HG02970 (cell line): ENCODE measurements around the gene THRB.

Experiments used
- ATAC-seq: cut with Tn5 transposase; IDR thresholded peaks from one replicate; pipeline ENCODE4 v1.9.1; 2021; ENCODE audit warnings: mild to moderate bottlenecking, moderate library complexity, moderate number of reproducible peaks; ENCODE audit not compliant: unreplicated experiment, low FRiP score

Gene THRB

DNA sequence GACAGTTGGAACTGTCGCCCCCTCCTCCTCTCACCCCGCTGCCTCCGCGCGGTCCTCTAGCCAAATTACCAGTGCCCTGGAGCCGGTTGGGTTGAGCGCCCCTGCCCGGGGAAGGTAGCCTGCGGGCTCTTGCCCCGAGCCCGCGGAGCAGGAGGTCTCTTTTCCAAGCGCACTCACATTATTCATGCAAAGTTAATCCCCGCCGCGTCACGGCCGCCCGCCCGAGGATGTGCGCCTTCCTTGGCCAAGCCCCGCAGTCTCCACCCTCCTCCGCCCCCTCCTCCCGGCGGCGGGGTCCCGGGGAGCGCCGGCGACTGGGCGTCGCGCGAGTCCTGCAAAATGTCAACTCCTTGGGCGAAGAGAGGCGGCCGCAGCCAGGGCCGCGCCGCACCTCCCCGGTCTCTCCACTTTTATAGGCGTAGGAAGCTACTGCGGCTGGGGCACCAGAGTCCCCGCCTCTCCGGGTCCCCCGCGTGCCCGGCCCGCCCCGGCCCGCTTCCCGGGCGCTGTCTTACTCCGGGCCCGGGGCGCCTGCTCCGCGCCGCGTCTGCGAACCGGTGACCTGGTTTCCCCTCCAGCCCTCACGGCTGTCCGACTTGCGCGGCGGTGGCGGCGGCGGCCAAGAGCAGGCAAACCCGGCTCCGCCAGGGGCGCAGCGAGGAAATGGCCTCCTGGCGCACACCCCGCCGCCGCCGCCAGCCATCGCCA is at the start of gene THRB:
THRB (minus strand) TSS at position 233 of the 708 bp plus-strand sequence.
- no peak for ATAC-seq

DNA sequence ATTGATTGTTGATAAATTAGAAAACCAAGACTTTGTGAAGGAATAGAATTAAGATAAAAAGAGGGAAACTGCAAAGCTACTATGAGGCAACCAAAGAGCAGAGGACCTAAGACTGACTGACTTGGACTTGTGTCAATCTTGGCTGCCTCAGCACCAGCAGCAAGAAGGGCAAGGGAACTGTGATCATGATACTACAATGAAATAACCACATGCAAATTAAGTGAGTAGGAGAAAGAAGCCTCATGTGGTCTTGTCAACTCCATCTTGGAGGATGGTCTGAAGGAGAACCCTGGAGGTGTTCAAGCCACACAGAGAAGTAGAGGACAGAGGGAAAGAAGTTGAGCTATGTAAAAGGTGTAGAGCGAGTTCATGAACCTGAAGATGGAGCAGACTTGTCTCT is 47.3 kb upstream of the THRB start:
- ATAC-seq = no peak

DNA sequence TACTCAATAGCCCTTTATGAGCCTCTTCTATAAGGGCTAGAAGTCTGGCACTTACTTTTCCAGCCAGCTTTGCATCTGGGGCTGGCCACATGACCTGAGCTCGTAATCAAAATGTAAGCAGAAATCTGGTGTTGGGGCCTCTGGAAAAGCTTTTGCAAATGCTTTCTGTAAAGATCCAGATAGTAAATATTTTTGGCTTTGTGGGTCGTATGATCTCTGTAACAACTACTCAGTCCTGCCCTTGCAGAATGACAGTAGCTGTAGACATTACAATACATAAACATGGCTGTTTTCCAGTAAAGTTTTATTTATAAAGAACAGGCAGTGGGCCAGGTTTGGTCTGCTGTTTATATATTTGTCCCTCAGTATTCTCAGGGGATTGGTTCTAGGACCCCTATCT is 46.2 kb upstream of the THRB start:
- no peak for ATAC-seq

DNA sequence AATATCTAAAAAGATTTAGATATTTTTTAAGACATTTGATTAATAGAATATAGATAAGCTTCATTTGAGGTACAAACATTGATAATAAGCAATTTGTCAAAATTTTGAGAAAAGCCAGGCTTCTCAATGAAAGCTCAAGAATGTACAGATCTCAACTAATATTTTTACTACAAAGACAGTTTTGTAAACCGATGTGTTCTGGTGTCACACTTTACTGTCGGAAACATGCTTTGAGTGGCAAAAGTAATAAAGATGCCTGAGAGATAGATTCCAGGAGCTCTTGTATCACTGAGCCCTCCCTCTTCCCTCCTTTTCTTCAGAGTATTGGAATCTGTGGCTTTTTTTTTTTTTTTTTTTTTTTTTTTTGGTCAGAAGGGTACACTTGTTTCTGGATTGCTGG is 45.0 kb upstream of the THRB start:
- no peak for ATAC-seq

DNA sequence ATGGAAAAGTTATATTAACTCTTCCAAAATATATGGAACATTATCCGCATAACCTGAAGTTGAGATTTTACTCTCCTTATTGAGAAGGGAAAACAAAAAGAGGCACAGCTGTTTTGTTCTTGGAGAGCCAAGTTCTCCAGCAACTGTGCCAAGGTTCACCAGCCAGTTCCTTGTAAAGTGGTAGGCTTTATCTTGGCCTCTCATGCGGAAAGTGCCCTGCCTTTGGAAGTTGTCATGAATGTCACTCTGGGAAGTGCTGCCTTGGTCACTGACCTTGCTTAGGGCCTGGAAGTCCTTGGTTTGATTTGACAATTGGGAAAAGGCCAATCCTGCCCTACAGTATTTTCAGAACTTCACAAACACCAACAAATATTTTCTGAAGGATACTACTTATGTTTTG is 44.2 kb upstream of the THRB start:
- ATAC-seq = no peak

DNA sequence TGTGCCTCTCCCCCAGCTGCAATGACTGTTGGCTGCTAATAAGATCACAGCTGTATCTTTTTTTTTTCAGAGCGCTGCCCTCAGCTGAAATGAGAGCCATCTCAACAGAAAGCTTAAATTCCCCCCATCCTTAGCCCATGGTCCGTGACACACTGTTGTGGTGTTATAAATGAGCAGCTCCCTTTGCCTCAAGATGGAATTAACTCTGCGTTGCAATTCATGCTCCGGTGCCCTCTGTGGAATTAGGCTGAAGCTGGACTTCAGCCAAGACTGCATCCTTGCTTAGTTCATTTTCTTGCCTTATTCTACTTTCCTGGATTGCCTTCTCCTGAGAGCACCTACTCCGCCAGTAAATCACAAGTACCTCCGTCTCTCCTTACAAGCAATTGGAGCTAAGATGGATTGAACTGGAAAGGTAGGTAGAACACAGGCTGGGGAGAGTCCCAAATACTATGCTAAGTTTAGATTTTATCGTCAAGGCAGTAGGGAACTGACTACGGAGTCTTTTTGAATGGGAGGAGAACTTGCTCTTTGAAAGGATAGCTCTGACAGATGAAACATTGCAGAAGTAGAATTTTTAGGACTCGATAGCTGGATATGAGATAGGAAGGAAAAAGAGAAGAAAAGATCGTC is 39.0 kb upstream of the THRB start:
- ATAC-seq = no peak

DNA sequence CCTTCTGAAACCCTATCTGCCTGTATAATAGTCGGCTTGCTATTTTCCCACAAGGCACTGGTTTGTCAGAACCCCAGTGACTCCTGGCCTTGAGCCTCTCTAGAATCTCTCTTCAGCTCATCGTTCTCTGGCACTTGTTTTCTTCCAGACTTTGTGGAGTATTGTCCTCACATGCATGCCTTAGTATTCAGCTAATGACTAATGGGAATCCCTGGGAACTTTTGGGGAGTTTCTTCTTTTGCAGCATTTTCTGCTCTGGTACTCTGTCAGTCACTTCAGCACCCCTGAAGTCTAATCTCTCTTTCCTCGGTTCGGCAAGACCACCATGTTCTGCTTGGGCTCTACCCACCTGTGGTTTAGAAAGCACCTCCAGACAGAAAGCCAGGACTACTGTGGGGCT is 35.8 kb upstream of the THRB start:
- no peak for ATAC-seq

DNA sequence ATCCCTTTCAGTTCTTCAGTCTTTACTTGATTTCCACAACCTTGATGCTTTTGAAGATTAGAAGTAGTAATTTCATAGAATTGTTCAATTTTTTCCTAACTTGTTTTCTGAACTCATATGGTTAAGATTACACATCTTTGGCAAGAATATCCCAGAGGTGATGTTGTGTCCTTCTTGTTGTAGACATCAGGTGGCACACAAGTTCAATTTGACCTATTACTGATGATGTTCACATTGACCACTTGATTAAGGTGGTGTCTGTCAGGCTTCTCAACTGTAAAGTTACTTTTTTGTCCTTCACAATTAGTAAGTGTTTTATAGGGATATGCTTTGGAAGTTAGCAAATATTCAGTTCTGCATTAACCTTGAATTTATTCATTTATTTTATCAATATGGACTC is 34.6 kb upstream of the THRB start:
- no peak for ATAC-seq

DNA sequence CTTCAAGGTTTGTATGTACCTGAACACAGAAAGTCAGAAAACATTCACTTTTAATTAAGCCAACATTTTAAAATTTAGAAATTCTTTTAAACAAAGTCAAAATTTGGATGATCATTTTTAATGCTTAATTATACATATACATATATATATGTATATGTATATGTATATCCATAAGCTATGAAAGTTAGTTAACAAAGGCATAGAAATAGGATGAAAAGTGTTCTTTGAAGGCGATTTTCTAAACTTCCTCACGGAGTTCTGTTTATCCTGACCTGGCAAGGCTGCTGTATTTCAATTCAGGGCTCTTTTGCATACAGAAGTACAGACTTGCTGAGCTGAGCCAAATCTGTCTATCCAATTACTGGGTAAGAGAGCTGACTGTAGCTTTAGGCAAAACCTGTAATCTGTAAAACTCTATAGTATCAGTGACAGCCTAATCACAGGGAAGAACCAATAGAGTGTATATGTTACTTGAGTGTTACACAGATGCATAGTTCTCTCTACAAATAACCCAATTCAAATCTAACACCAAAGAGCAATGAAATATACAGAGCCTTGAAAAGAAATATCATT is 32.1 kb upstream of the THRB start:
- no peak for ATAC-seq

DNA sequence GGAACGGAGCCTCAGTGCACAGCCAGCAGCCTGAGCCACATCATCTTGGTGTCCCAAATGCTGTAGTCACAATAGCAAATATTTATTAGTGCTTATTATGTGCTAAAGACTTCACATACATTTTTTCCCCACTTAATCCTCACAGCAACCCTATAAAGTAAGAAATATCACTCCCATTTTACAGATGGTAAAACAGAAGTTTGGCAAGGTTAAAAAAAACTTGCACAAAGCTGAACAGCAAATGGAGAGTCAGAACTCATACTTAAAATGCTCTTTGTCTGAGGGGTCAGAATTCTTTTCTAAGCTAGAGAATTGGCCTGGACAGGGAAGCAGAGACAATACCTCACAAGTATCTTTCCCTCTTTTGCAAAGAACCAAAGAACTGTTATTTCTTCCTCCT is 30.9 kb upstream of the THRB start:
- no peak for ATAC-seq

DNA sequence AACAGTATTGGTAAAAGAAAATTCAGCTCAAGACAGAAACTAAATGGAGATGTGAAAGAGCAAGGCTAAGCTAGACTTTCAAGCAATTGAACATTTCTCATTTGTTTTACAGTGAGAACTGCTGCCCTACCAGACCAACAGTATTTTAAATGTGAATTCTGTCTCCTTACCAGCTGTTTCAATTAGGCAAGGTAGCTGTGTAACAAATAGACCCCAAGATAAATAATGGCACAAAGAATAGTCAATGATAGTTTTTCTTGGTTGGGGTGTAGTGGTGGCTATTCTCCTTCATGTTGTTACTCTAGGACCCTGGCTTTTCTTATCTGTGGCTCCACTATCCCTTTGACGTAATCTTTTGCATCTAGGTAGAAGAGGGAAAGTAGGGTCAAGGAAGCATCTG is 30.4 kb upstream of the THRB start:
- ATAC-seq = no peak

DNA sequence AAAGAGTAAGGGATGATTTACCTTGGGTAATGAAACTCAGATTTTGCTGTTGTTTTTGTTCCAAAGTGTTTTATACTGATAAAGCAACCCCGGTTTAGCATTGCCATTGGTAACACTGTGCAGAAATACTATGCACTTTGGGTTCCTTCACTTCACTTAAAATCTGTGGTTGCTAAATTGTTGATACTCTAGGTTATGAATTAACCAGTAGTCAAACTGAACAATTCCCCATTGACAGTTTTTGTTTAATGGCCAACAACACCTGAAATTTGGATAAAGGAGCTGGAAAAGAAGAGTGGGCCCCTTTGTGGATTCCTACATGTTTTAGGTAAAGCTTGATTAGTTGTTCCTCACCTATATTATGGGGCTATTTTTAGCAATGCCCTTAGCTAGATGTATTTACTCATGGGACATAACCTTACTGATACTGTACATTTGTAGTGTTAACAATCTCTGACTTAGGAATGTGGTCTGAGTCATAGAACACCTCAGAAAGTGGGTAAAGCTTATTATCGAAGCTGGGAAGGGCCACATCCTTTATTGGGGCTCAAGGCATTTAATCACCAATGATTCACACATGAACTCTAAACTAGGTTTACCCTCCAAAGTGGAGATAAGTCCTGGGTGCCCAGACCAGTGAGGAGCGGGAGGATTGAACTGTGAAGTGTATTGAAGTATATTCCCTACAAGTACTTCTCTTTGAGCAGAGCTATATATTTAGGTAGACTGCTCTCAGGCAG is 29.5 kb upstream of the THRB start:
- no peak for ATAC-seq

DNA sequence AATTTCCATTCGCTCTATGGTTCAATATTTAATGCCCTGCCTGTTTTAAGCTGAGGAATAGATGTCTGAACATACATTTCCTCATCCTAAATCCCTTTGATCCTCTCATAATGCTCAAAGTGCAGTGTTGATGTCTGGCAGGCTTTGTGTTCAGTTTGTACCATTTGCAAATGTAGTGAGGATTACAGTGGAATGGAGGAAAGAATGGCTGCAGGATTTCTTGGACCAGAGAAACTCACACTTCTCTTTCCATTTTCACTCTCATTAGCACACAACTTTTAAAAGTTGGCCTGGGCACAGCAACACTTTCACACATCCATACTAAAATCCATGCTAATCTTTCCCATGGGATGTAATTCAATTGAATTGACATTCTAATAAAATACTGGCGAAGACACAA is 28.6 kb upstream of the THRB start:
- ATAC-seq = no peak

DNA sequence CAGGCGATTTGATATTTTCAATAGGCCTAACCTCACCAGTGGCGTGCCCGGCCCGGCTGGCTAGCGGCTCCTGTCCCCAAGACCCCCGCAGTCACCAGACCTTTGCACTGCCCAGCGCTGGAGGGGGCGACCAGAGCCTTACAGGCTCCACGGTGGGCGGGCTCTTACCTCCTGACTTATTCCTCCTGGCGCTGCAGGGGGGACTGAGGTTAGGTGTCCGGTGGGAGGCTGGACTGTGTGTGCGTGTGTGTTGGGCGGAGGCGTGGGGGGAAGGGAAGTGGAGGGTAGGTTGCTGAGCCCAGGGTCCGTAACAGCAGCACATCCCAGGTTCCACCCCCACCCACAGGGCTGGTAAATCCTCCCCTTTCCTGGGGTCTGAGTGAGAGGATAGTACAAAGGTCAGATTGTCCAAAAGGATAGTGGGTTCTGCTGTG is 27.5 kb upstream of the THRB start:
- ATAC-seq = no peak

DNA sequence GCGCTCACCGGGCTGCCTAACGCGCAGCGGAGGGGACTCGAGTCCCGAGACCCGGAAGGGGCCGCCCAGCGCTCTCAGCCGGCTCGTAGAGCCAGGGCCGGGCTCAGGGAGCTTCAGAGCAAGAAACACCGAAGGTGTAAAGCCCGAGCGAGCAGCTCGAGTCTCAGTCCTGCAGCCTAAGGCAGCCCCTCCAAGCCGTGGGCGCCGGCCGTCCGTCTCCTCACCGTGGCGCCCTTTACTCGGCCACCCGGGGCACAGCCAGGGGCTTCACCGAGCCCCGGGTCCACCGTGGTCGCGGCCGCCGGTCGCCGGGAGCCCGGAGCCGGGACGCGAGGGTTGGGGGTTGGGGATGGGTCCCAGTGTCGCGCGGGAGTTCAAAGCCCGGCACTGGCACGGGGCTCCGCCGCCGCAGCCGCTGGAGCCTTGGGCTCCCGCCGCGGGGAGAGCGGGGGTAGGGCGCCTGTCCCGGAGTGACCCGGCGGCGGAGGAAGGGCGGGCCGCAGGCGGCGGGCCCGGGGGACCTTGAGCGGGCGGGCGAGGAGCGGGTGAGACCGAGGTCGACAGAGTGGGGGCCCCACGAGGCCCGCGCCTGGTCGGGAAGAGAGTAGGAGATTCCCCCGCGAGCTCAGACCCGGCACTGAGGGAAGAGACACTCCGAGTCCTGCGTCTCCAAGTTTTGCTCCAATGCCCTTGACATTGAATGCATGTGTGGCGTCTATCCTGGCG is 26.9 kb upstream of the THRB start:
- ATAC-seq = no peak

DNA sequence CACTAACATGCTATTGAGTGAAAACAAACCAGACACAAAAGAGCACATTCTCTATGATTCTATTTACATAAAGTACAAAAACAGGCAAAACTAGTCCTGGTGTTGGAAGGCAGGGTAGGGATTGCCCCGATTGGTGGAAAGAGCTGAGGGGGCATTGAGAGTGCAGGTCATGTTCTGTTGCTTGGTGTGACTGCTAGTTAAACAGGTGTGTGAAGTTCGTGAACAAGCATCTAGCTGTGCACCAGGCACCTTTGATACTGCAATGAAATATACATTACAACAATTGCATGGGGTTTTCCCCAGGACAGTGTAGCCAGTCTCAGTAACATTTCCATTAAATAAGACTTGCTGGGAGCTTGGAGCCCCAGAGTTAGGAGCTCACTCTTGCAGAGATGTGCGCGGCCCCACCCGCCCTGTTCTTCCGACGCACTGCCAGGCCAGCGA is 26.3 kb upstream of the THRB start:
- ATAC-seq = no peak

DNA sequence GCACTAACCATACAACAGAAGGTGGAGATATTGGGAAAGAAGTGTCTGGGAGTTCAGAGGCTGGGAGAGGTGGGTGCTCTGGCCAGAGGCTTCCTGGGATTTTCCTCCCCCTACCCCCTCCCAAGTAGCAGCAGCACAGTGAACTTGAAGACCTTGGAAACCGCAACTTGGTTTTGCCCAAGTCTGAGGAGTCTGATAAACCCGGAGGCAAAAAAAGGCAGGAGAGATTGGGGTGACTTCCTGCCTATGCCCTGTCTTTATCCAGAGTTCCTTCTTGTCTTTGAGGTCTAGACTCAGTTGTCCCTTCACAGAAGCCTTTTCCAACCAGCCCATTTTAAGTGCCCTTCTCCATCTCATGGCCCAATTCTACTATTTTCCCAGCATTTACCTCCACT is 25.4 kb upstream of the THRB start:
- ATAC-seq = no peak

DNA sequence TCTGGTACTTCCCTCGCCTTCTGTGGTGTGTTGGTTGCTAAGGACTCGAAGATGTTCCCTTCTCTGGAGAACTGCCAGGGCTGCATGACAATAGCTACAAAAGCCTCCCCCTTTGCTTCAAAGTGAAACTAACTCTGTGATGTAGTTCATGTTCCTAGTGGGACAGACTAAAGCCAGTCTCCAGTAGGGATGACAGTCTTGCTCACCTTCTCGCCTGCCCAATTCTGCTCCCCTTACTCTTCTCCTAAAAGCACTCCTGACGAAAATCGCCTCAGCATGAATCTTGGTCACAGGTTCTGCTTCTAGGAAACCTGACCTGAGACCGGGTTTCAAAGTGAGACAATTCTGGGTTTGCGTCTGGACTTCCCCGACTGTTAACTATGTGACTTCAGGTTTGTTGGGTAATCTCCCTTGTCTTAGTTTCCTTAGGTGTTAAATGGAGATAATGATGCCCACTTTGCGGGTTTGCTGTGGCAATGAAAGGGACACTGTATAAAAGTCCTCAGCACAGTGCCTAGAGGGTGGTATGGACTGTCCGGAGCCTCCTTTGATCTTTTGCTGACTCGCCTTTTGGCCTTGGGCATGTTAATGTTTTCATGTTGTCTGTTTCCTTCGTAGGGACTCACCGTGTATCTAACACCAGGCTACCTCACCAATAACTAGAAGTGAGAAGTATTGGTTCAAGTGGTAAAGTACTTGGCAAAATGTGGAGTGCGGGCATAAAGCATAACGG is 24.9 kb upstream of the THRB start:
- no peak for ATAC-seq

DNA sequence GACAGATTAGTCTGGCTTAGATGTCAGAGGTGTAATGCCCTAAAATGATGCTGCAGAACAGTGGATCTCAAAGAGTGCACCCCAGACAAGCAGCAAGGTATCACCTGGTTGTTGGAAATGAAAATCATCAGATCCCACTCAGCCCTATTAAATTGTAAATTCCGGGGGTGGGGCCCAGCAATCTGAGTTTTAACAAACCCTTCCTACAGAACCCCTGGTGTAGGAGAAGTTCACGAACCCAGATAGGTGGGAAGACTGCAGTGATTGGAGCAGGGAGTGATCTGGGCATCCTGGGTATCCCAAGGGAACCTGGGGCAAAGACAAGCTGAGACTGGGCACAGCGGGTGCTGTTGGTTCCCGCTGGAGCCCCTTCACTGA is 24.3 kb upstream of the THRB start:
- no peak for ATAC-seq

DNA sequence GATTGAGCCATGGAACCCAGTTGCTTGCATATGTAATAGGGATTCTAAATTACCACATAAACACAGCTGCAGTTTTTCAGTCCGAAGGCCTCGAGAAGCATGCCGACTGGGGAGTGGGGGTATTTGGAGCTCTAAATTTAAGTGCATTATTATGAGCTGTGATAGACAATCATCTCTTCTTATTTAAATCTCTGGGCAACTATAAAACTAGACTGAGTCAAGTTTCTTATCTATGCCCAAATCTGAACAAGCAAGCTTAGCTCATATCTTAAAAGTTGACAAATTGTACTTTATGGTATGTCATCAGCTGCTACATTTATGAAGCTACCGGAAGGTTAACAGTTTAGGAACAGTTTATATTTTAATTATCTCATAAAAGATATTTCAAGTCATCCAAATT is 19.5 kb upstream of the THRB start:
- no peak for ATAC-seq
